HL-60 (cell line): ENCODE results near the gene IGFBP4.

Source experiments
- DNase-seq, 2 experiments: peaks; one replicate each; pipeline ENCODE4 v3.0.0-alpha.2; 2010 to 2020; ENCODE audit warnings: low read depth in 1 of 2, low spot score in 1 of 2
- H3K27ac ChIP-seq: fragments of 250-450 bp; sonication (Bioruptor Pico); replicated peaks from 2 replicates; pipeline ENCODE4 v1.5.1; 2020; ENCODE audit warnings: mild to moderate bottlenecking, moderate library complexity
- H3K27me3 ChIP-seq: fragments of 250-450 bp; sonication (Bioruptor Pico); 2 replicates; pipeline ENCODE4 v1.5.1; 2021; ENCODE audit warnings: mild to moderate bottlenecking, moderate library complexity; ENCODE audit not compliant: insufficient read depth, poor library complexity, severe bottlenecking
- H3K4me3 ChIP-seq: replicated peaks from 2 replicates; pipeline ENCODE4 v1.5.1; 2011; ENCODE audit warnings: mild to moderate bottlenecking, control low read depth, low read length; ENCODE audit not compliant: insufficient read depth
- GABPA ChIP-seq: IDR thresholded peaks from 2 replicates; pipeline ENCODE4 v1.6.1; 2012; ENCODE audit warnings: low read depth
- POLR2AphosphoS5 ChIP-seq: IDR thresholded peaks from 2 replicates; pipeline ENCODE4 v1.6.1; 2012; ENCODE audit warnings: low read depth
- SPI1 ChIP-seq: IDR thresholded peaks from 2 replicates; pipeline ENCODE4 v1.6.1; 2012; ENCODE audit warnings: low read depth, mild to moderate bottlenecking, borderline replicate concordance
- TF ChIP-seq, protein P1 (sequence below): IDR thresholded peaks from one replicate; pipeline ENCODE4 v1.5.1; 2011; ENCODE audit warnings: low read length, control low read depth, inconsistent platforms; ENCODE audit not compliant: insufficient read depth
- TF ChIP-seq, protein P2 (sequence below): IDR thresholded peaks from 2 replicates; pipeline ENCODE4 v1.6.1; 2012; ENCODE audit warnings: low read depth; ENCODE audit not compliant: insufficient replicate concordance

The IGFBP4 gene

DNA sequence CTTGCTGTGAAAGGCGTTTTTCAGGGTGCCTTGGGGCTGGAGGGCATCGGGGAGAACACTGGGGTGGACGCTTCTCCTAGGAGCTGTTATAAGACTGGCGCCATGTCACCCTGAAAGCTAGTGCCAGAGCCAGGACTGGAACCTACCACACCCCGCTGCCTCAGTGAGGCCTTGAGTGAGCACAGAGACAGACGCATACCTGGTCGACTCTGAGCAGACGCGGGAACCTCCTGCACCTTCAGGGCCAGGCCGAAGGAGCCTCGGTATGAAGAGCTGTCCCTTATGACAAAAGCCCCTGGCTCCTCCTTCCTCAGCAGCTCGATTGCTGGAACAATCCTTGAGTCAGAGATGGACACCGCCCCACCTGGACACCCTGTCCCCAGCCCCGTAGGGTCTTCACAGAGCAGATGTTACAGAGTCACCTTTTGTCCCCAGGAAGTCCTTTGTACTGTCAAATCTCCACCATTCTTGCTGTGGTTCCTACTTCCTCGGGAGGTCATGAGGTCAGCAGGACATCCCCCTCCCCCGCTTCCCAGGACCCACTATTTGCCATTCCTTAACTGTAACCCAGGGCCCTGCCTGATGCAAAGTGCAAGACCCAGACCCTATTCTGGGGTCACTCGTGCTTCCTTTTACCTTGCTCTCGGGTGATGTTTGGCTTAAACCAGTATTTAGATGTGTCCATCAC, 41.2 kb downstream of the IGFBP4 start:
- no peak for DNase-seq

DNA sequence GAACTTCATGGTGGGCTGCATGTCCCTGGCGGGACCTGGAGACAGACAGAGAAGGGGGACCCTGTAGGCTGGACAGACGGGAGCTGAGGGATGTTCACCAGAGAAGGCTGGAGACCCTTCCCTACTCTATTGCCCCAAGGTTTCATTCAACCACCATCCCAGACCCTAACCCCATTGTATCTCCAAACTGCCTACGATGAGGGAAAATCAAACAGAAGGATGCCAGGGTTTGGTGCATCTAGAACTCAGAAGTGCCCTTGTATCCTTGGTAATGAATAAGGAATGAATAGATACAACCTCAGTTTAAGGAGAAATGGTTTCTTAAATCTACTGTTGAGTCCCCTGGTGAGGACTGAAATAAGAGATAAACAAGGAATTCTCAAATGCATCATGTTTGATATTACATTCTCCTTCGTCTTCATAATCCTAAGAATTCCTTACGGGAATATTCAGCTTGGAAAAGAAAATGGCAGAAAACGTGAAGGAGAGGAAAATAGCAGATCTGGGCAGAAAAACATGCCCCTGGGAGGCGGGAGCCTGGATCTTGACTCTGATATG, 41.8 kb downstream of the IGFBP4 start:
- Histone ChIP-seq H3K4me3 (no peak overlapping the region), H3K27ac (no peak overlapping the region), H3K27me3 (peaks cover 21% of the 10 kb centered on the region)
- TF ChIP-seq, protein P1, sequence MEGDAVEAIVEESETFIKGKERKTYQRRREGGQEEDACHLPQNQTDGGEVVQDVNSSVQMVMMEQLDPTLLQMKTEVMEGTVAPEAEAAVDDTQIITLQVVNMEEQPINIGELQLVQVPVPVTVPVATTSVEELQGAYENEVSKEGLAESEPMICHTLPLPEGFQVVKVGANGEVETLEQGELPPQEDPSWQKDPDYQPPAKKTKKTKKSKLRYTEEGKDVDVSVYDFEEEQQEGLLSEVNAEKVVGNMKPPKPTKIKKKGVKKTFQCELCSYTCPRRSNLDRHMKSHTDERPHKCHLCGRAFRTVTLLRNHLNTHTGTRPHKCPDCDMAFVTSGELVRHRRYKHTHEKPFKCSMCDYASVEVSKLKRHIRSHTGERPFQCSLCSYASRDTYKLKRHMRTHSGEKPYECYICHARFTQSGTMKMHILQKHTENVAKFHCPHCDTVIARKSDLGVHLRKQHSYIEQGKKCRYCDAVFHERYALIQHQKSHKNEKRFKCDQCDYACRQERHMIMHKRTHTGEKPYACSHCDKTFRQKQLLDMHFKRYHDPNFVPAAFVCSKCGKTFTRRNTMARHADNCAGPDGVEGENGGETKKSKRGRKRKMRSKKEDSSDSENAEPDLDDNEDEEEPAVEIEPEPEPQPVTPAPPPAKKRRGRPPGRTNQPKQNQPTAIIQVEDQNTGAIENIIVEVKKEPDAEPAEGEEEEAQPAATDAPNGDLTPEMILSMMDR, result no peak
- TF ChIP-seq, protein P2, sequence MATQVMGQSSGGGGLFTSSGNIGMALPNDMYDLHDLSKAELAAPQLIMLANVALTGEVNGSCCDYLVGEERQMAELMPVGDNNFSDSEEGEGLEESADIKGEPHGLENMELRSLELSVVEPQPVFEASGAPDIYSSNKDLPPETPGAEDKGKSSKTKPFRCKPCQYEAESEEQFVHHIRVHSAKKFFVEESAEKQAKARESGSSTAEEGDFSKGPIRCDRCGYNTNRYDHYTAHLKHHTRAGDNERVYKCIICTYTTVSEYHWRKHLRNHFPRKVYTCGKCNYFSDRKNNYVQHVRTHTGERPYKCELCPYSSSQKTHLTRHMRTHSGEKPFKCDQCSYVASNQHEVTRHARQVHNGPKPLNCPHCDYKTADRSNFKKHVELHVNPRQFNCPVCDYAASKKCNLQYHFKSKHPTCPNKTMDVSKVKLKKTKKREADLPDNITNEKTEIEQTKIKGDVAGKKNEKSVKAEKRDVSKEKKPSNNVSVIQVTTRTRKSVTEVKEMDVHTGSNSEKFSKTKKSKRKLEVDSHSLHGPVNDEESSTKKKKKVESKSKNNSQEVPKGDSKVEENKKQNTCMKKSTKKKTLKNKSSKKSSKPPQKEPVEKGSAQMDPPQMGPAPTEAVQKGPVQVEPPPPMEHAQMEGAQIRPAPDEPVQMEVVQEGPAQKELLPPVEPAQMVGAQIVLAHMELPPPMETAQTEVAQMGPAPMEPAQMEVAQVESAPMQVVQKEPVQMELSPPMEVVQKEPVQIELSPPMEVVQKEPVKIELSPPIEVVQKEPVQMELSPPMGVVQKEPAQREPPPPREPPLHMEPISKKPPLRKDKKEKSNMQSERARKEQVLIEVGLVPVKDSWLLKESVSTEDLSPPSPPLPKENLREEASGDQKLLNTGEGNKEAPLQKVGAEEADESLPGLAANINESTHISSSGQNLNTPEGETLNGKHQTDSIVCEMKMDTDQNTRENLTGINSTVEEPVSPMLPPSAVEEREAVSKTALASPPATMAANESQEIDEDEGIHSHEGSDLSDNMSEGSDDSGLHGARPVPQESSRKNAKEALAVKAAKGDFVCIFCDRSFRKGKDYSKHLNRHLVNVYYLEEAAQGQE, result no peak
- TF ChIP-seq SPI1 (no peak), POLR2AphosphoS5 (no peak), GABPA (no peak)
- no peak for DNase-seq

More for the DNA sequence above, 41.2 kb downstream of the IGFBP4 start:
- TF ChIP-seq SPI1, result no peak
- no peak for TF ChIP-seq POLR2AphosphoS5
- no peak for TF ChIP-seq GABPA
- TF ChIP-seq, protein P1, result no peak
- TF ChIP-seq, protein P2, result no peak
- Histone ChIP-seq H3K4me3 (no peak overlapping the region), H3K27ac (no peak overlapping the region), H3K27me3 (peaks cover 21% of the 10 kb centered on the region)

DNA sequence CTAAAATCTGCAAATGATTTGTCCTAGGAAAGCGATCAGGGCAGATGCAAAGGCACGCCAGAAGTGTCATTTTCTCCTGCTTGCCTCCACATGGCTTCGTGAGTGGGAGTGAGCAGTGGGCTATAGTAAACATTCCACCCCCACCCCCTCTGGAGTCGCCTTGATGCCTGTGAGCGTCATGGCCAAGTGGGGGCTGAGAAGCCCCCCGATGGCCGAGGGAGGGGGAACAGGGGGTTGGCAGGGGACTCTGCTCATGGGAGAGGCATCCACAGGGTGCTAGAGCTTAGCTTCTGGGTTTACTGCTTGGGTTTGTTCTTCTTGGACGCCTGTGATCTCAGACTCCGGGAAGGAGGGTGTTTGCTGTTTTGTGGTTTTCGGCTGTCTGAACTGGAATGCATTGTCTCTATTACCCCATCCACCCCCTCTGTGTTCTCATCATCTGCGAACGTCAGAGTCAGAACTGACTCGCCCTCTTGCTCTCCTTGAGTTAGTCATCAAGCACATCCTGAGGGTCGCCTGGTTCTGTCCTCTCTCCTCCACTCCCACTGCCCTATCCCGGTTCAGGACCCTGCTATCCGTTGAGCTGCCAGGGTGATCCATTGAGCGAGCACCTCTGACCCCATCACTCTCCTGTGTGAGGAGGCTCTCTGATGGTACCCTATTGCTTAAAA, 42.7 kb downstream of the IGFBP4 start:
- no peak overlapping the region for H3K27ac ChIP-seq
- H3K27me3 ChIP-seq, result peaks cover 27% of the 10 kb centered on the region
- no peak for DNase-seq
- no peak overlapping the region for H3K4me3 ChIP-seq
- TF ChIP-seq, protein P2, result no peak
- TF ChIP-seq SPI1 (no peak), GABPA (no peak), POLR2AphosphoS5 (no peak)
- TF ChIP-seq, protein P1, result no peak
